Measurements from ENCODE around the gene NCAM1.

Gene NCAM1

GRCh38 chr11:113314389-113315301 lies 353.4 kb downstream of the NCAM1 start, which contains the start of gene TTC12:
TTC12 (plus strand) TSS chr11:113314583; CDS start chr11:113316258, 1,675 bp downstream.
- DNase-seq (ENCODE audit: low read depth) = peak; percentile 83

GRCh38 chr11:113315811-113316210 lies 354.6 kb downstream of the NCAM1 start:
- DNase-seq (ENCODE audit: low read depth) = no peak

GRCh38 chr11:113316256-113316655 lies 355.0 kb downstream of the NCAM1 start:
- DNase-seq (ENCODE audit: low read depth) = no peak

- no peak for DNase-seq (ENCODE audit: low read depth)
These were observed 356.1 kb downstream of the NCAM1 start for GRCh38 chr11:113317339-113317738.

GRCh38 chr11:113319085-113319484 lies 357.9 kb downstream of the NCAM1 start:
- no peak for DNase-seq (ENCODE audit: low read depth)

GRCh38 chr11:113322158-113322557 lies 360.9 kb downstream of the NCAM1 start:
- DNase-seq (ENCODE audit: low read depth) = no peak

- no peak for DNase-seq (ENCODE audit: low read depth)
These were observed 363.0 kb downstream of the NCAM1 start for GRCh38 chr11:113324250-113324649.
